HG03457 (cell line): ENCODE data around the gene USP32.

Source experiments
- ATAC-seq: cut with Tn5 transposase; IDR thresholded peaks from one replicate; pipeline ENCODE4 v1.9.1; 2021; ENCODE audit warnings: moderate number of reproducible peaks; ENCODE audit not compliant: unreplicated experiment

The USP32 gene

DNA sequence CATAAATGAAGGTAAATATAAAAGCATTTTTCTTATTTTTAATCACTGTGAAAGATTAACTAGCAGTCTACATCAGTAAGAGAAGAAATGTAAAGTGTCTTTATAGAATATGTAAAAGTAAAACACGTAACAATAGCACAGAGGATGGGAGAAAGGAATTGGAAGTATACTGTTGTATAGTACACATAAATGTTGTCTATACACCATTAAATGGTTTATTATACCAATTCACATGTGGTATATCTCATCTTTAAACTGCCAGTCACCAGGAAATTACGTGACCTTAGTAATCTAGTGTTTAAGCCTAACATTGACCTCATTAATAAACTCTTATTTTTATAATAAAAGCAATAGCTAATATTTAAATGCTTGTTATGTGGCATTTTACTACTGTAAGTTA, 87.4 kb downstream of the USP32 start:
- no peak for ATAC-seq

GRCh38 chr17:60303406-60304099, 88.4 kb downstream of the USP32 start:
- ATAC-seq: no peak

DNA sequence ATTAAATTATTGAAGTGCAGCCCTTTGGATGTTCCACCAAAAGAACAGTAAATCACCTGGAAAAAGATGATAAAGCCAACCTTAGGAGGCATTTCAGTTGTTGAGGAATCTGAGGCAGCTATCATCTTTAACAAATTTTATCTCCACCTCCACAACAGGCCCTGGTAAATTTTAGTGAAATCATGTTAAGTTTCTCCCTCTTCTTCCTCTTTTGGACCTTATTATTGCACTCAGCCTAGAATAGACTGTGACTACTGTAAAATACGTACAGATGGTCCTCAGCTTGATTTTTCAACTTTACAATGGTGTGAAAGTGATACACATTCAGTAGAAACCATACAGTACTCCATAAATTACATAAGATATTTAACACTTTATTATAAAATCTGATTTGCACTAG, 90.3 kb downstream of the USP32 start:
- no peak for ATAC-seq

GRCh38 chr17:60300949-60301348, 91.0 kb downstream of the USP32 start:
- no peak for ATAC-seq

DNA sequence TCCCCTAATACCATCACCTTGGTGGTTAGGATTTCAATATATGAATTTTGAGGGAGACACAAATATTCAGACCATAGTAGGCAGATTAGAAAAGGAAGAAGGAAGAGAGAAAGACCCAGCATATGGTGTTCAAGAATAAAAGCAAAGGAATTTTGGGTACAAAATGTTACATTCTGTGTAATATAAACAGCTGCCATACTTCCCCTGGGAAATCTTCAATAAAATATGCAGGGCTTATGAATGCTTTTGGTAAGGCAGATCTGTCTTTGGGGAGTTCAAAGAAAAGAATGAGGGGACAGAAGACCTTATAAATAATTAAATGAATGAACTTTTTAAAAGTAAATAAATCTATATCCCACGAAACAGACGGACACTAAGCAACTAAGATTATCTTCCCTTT, 91.9 kb downstream of the USP32 start:
- ATAC-seq: no peak

GRCh38 chr17:60297760-60298401, 94.1 kb downstream of the USP32 start:
- no peak for ATAC-seq

- no peak for ATAC-seq
Observed at GRCh38 chr17:60296177-60296576, 95.8 kb downstream of the USP32 start.

DNA sequence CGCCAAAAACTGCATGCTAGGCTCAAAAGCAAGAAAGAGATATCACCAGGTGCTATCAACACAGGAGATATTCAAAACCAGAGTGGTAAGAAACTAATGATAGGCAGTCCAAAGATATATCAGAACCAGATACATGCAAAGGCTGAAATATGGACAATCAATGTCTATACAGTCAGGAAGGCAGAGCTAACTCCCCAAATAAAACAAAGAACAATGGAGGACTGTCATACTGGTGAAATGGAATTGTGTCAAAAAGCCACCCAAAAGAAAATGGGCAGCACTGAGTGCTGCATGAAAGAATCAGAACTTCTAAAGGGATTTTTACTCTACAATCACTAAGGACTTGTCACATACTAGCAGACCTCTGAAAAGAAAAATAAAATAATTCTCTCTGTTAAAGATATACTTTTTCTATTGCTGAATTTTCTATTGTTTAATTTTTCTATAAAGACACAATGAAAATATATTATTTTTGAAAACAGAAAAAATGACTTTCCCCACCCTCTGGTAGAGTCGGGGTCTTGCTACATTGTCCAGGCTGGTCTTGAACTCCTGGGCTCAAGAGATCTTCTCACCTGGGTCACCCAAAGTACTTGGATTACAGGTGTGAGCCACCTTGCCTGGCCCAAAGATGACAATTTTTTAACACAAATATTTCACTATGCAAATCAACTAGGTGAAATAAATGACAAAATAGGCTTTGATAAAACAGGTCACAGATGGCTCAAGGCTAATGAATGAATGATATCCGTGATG, 98.2 kb downstream of the USP32 start:
- no peak for ATAC-seq

- no peak for ATAC-seq
Observed at GRCh38 chr17:60292697-60293096, 99.2 kb downstream of the USP32 start.

DNA sequence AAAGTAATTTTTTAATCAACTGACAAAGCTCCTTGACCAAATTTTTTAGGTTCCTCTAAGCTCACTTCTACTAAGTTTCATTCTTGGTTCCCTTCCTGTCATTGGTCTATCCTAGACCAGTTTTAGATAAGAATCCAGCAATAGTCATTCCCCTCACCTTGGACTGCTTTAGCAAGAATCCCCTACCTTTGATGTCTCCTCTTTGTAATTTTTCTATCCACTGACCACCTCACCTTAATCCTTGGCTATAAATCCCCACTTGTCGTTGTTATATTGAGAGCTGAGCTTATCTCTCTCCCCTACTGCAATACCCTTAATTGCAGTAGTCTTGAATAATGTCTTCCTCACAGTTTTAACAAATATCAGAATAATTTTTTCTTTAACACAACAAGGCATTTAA, 107.2 kb downstream of the USP32 start:
- ATAC-seq: no peak

DNA sequence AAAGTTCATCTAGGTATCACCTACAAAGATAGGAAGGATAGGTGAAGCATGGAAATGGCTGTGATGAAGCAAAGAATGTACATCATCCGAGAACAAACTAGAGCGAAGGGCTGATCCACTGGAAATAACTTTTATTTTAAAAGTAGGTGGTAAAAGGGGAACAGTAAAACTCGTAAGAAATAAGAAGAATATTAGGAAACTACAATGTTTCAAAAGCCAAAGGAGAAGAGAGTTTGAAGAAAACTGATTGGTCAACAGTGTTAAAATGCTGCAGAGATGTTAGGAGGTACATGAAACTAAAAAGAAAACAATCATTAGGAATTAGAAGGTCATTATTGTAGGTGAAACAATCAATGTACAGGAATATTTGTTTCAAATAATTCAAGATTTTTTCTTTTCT, 108.1 kb downstream of the USP32 start:
- ATAC-seq: no peak

- no peak for ATAC-seq
Observed at GRCh38 chr17:60280673-60281072, 111.3 kb downstream of the USP32 start.

DNA sequence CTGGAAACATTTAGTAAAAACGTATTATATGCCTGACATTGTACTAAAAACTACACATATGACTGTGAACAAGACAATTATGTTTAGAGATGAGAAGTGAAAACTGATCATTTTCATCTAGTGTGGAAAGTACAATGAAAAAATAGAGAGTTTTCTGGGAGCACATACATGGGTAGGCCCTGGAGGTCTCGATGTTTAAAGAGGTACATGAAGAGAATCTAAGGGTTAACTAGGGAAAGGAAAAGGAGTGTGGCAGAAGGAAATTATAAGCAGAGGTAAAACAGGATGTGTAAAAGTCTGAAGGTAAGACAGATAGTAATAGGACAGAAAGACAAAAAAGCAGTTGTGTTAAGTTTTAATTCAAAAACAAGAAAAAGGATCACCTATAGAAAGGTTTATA, 113.7 kb downstream of the USP32 start:
- no peak for ATAC-seq

GRCh38 chr17:60277258-60277657, 114.7 kb downstream of the USP32 start:
- no peak for ATAC-seq

- ATAC-seq: no peak
Observed at GRCh38 chr17:60269417-60269816, 122.5 kb downstream of the USP32 start.

- ATAC-seq: no peak
Observed at GRCh38 chr17:60260540-60260939, 131.4 kb downstream of the USP32 start.

GRCh38 chr17:60258313-60258712, 133.6 kb downstream of the USP32 start:
- no peak for ATAC-seq

DNA sequence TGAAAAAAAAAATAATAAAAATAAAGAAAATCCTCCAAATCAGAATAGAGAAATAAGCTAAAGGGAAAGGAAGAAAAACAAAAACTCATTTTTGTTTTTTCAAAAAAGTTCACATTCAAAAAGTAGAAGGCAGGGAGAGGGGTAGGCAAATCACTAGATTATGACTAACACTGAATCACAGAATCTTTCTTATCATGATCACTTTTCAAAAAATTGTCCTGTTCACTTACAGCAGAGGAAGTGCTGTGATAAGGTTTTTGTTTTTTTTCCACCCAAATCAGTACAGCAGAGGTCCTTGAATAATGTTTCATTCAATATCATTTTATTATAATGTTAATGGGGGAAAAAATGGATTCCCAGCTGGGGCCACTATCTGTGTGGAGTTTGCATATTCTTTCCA, 135.8 kb downstream of the USP32 start:
- no peak for ATAC-seq

DNA sequence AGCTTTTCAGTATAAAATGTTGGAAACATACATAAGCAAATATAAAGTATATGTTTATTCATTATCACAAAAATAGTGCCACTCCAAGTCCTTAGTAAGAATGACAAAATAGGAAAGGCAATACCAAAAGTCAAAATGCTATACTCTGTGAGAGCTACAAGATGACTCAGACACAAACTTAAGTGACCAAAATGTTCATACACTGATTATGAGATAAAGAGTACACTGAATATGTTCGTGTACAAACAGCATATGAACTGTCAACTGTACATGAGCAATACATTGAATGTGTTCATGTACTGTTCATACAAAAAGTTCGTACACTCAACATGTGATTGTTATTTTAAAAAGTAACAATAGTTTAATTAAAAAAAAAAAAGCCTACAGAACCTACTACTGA, 138.9 kb downstream of the USP32 start:
- no peak for ATAC-seq

DNA sequence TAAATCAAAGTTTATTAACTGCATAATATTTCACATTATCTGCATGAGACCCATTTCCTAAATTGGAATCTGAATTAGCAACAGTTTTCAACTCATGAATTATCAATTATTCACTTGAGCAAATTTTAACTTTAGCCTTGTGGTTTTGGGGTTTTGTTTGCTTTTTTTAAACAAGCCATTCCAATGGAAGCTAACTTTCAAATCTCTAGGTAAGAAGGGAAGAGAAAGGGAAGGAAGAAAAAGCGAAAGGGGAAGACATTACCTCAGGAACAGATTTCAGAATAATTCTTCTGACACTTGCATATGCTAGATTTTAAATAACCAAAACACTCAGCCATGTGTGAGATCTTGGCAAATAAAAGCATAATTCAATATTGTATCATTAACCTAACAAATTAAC, 139.5 kb downstream of the USP32 start:
- no peak for ATAC-seq

DNA sequence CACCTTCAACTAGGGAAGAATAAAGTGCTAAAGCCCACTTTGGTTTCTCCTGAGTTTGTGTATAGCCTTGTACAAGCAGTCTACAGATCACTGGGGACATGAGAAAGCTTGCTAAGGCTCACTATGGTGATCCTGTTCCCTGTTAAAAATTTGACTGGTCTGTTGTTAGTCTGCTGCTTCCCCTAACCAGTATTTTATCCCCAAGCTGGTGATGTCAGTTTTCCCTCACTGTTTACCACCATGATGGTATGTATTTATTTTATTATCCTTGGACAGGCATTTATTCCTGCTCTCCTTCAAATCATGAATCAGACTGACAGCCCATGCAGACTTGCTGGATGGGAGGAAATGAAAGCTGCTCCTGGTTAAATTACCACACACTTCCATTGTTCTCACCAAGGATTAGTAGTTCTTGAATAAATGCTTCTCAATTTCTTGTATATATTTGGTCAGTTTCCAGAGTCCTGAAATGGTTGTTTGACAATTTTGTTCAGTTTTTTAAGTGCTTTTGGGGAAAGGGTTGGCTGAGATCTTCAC, 142.6 kb downstream of the USP32 start:
- no peak for ATAC-seq
